GM21515 (cell line): ENCODE measurements around the gene PAM16.

Experiments
- ATAC-seq: cut with Tn5 transposase; IDR thresholded peaks from one replicate; pipeline ENCODE4 v1.9.1; 2021; ENCODE audit not compliant: unreplicated experiment

The PAM16 gene

GRCh38 chr16:4371357-4372000 is 20.4 kb upstream of the PAM16 start, which contains the start of gene VASN:
VASN (plus strand) TSS chr16:4371848; CDS start chr16:4380878, 9,030 bp downstream.
- no peak for ATAC-seq

GRCh38 chr16:4370570-4371356 is 19.6 kb upstream of the PAM16 start:
- no peak for ATAC-seq

- no peak for ATAC-seq
These were observed 19.0 kb upstream of the PAM16 start for GRCh38 chr16:4370151-4370550.

GRCh38 chr16:4369007-4369733 is 18.0 kb upstream of the PAM16 start:
- no peak for ATAC-seq

GRCh38 chr16:4367393-4367856 is 16.3 kb upstream of the PAM16 start:
- ATAC-seq = no peak

GRCh38 chr16:4366016-4366415 is 14.9 kb upstream of the PAM16 start:
- ATAC-seq = no peak

GRCh38 chr16:4365615-4366014 is 14.5 kb upstream of the PAM16 start:
- ATAC-seq = no peak

- no peak for ATAC-seq
These were observed 13.9 kb upstream of the PAM16 start for GRCh38 chr16:4365014-4365406.

- no peak for ATAC-seq
These were observed 13.3 kb upstream of the PAM16 start for GRCh38 chr16:4364196-4365013.

- no peak for ATAC-seq
These were observed 11.5 kb upstream of the PAM16 start for GRCh38 chr16:4362476-4363135.

- no peak for ATAC-seq
These were observed 10.8 kb upstream of the PAM16 start for GRCh38 chr16:4361944-4362311.

- no peak for ATAC-seq
These were observed 10.2 kb upstream of the PAM16 start for GRCh38 chr16:4361033-4361943.

- no peak for ATAC-seq
These were observed 9.5 kb upstream of the PAM16 start for GRCh38 chr16:4360538-4361021.

GRCh38 chr16:4359914-4360313 is 8.8 kb upstream of the PAM16 start:
- no peak for ATAC-seq

- no peak for ATAC-seq
These were observed 7.9 kb upstream of the PAM16 start for GRCh38 chr16:4358831-4359561.

GRCh38 chr16:4358236-4358635 is 7.1 kb upstream of the PAM16 start:
- no peak for ATAC-seq

- ATAC-seq = no peak
These were observed 5.7 kb upstream of the PAM16 start for GRCh38 chr16:4356820-4357219.
